Fibroblast of peridontal ligament (primary cell): ENCODE measurements around the gene SOX2.

Experiments used
- DNase-seq: peaks from one replicate; pipeline ENCODE4 v3.0.0-alpha.2; 2010; ENCODE audit errors: extremely low read depth

Gene SOX2

GRCh38 chr3:181704421-181705085 is 7.2 kb upstream of the SOX2 start:
- no peak for DNase-seq

DNA sequence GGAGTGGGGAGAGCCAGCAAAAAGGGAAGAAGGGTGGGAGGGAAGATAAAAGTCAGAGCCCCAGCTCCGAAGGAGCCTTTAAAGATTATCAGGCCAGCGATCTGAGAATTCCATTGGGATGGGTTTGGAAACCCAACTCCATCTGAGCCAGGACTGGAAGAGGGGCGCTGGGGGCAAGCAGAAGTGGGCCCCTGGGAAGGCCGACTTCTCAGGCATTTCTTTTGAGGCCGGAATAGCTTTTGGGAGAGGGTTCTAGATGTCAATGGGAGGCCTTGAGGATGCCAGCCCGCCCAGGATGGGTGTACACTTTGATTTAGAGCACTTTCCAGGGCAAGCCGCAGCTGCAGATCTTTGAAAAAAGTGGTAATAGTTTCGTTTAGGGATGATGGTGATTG is 6.6 kb upstream of the SOX2 start:
- DNase-seq: no peak

- no peak for DNase-seq
These were observed 3.7 kb upstream of the SOX2 start for GRCh38 chr3:181707980-181708379.

DNA sequence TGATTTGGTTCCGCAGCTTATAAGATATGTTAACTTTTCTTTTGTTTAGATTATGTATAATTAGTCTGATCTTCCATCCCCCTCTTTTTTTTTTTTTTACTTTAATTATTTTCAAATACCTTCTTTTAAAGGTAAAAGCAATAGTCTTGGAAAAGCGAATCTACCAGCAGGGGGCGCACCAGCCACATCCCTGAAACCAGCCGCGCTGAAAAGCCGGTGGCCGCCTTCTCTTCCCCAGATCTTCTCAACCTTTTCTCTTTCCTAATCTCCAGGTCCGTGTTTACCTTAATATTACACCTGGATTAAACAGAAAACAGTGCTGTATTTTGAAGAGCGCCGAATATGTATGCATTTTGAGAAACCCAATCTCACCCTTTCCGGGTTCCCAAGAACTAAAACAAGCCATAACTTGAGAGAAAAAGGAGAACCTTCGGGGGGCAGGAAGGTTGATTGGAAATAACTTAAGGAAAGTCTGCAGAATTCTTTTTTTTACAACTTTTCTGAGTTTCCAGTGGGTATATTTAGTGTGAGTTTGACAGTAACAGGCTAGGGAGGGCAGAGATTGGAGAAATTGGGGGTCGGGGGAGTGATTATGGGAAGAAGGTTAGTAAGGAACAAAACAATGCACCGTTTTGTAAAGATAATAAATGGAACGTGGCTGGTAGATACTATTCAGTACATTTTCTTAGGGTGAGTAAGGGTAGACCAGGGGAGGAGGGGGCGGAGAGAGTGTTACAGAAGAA is 2.0 kb upstream of the SOX2 start:
- DNase-seq: peak; percentile 60

- DNase-seq: no peak
These were observed 1.1 kb upstream of the SOX2 start for GRCh38 chr3:181710345-181711291.

DNA sequence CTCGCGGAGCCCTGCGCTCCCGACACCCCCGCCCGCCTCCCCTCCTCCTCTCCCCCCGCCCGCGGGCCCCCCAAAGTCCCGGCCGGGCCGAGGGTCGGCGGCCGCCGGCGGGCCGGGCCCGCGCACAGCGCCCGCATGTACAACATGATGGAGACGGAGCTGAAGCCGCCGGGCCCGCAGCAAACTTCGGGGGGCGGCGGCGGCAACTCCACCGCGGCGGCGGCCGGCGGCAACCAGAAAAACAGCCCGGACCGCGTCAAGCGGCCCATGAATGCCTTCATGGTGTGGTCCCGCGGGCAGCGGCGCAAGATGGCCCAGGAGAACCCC is 464 bp downstream of the SOX2 start:
- no peak for DNase-seq

- no peak for DNase-seq
These were observed 991 bp downstream of the SOX2 start for GRCh38 chr3:181712553-181713279.

DNA sequence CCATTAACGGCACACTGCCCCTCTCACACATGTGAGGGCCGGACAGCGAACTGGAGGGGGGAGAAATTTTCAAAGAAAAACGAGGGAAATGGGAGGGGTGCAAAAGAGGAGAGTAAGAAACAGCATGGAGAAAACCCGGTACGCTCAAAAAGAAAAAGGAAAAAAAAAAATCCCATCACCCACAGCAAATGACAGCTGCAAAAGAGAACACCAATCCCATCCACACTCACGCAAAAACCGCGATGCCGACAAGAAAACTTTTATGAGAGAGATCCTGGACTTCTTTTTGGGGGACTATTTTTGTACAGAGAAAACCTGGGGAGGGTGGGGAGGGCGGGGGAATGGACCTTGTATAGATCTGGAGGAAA is 1.5 kb downstream of the SOX2 start:
- DNase-seq: no peak

DNA sequence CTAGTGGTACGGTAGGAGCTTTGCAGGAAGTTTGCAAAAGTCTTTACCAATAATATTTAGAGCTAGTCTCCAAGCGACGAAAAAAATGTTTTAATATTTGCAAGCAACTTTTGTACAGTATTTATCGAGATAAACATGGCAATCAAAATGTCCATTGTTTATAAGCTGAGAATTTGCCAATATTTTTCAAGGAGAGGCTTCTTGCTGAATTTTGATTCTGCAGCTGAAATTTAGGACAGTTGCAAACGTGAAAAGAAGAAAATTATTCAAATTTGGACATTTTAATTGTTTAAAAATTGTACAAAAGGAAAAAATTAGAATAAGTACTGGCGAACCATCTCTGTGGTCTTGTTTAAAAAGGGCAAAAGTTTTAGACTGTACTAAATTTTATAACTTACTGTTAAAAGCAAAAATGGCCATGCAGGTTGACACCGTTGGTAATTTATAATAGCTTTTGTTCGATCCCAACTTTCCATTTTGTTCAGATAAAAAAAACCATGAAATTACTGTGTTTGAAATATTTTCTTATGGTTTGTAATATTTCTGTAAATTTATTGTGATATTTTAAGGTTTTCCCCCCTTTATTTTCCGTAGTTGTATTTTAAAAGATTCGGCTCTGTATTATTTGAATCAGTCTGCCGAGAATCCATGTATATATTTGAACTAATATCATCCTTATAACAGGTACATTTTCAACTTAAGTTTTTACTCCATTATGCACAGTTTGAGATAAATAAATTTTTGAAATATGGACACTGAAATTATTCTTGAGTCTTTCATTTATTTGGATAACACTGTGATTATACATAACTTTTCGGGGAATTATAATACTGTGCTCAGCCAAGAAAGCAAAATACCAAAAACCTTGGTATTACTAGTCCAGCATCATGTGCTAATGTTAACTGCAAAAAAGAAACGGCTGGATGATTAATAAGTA is 2.2 kb downstream of the SOX2 start:
- no peak for DNase-seq

DNA sequence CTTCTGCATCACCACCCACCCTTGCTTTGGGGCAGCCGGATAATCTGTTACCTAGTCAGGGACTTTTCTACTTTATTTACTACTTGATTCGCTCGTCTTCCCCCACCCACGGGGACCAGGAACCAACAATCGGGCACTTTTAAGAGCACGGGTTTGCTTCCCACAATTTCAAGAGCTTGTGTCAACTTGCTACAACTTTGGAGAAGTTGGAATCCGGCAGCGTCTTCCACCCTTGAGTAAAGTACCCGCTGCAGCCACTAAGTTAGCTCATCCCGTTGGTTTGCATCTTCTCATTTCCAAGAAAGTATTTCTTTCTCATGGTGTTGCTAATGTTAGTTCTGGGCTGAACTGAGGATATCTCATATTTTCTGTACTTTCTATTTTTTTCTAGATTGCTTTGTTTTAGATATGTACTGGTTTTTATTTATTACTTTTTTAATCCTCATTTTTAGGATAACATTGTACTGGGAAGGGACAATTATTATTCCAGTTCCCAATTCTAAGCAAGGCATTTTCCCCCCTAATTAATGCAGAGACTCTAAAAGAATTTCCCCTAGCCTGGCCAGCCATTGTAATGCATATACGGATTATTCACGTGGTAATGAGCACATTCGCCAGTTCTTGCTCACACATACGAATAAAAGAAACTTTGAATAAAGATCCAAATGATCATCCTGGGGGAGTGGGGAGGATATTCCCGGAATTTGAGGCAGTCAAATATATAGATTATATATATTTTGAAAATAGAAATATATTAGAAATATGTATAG is 4.0 kb downstream of the SOX2 start:
- no peak for DNase-seq

- DNase-seq: no peak
These were observed 5.2 kb downstream of the SOX2 start for GRCh38 chr3:181716966-181717365.

DNA sequence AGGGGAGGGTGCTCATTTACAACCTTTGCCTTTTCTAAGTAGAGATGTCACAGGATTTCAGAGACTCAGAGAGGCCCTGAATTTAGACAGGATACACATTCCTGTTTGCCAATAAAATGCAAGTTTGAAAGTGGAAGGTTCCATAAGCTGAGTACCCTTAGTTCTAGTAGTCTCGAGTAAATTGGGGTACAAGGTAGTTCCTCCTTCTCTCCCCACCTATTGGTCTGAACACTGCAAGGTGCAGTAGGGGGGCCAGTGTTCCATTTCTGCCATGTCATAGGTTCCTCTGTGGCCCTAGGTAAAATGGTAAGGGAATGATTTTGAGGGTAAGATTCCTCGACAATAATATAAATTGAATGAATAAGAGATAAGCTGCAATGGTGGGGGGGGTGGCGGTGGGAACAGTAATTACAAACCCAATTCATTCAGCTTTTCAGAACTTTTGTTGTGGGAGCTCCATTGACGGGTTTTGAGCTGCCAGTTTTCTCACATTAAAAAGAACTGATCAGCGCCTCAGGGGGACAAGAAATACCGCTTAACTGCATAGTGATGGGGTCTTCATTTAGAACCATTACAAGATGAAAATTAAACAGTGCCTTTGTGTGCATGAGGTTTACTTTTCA is 5.9 kb downstream of the SOX2 start:
- DNase-seq: no peak

- no peak for DNase-seq
These were observed 6.6 kb downstream of the SOX2 start for GRCh38 chr3:181718369-181718768.

DNA sequence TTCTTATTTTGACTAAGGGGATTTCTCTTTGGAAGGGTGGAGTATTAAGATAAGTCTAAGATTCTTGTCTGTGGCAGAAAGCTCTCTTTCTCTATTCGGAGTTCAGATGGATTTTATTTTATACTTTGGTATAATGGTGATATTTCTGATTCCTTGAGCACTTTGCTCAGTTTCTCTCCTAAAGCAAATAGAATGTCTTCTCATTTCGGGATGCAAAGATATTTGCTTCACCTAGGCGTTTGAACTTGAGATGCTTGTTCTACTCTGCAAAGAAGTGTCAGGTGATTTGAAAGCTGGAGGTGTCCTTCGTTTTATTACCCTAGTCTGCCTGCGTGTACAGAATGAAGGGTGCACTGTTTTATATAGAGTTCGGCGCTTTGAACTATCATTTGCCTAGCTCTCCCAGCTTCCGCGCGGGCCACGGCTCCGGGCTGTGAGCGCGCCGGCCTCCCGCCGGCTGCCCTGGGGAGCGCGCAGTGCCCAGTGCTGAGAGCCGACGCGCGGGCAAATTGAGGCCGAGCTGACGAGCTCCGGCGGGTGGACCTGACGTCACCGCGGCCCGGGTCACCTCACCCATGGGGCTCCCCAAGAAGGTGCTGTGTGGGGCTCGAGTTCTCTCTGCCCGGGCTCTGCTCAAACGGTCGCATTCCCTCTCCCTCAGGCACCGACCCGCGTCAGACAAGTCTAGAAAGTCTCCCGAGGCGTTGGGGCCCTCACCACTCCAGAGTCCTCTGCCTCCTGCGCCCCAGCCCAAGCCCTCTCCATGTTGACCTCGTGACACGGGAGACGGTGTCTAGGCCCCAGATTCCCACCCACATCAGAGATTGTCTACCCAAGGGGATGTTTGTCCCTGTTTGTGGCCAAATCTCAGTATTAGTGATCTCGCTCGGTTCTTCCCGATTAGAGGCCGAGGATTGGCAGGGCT is 7.5 kb downstream of the SOX2 start:
- no peak for DNase-seq

DNA sequence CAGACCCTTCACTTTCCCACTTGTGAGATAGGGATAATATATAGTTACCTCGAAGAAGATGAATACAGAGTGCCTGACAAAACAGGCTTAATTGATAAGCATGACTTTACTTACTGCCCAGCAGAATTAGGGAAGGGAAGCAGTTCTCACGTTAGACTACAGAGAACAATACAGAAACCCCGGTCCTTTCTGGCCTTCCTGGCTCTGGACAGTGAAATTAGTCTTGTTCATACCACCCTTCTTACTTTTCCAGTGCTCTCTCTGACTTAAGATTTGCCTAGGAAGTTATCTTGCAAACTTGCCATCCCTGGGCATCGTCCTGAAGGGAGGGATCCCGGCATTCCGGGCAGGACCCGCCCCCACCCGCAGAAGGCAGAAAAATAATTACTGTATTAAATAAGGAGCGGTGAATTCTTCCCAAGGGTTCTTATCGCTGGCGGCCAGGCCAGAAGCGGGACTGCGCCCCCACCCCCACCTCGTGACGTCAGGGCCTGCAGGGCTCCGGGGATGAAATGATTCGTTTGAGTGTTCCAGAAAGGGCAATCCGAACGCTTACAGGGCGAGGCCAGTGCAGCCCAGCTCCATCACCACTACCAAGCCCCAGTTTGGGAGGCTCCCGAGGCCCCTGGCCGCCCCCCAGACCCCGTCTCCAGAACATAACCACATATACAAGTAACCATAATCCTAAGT is 8.4 kb downstream of the SOX2 start:
- no peak for DNase-seq

DNA sequence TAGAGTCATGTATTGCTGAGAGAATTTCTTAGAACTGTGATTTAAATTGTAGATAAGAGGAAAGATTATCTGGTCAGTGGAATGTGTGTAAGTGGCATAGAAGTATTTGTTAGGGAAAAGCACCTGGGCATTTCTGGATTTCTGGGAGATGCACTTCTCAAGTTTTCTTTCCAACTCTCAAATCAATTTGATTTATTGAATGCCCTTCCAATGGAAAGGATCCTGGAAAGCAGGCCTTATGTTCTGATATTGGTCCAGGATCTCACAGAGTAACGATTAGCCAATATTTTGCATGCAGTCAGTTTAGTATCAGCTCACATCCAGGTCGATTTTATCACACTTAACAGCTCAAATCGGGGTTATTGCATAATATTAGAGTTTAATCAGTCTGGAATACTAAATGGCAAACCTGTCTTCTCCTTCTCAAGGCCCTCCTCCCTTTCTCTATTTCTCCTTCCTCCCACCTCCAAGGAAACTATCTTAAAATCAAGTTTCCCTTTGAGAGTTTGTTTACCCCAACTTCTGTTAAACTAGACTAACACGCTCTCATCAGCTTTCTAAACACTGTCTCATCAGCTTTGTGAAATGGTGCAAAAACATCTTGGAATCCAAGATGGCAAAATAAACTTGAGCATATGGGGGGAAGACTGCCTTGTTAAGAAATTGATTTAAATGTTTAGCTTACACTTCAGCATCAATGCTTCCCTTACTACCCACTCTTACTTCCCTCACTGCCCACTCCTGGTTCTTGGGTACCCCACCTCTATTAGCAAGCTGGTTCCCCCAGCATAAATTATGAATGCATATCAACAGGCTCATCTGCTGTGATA is 9.5 kb downstream of the SOX2 start:
- DNase-seq: no peak

DNA sequence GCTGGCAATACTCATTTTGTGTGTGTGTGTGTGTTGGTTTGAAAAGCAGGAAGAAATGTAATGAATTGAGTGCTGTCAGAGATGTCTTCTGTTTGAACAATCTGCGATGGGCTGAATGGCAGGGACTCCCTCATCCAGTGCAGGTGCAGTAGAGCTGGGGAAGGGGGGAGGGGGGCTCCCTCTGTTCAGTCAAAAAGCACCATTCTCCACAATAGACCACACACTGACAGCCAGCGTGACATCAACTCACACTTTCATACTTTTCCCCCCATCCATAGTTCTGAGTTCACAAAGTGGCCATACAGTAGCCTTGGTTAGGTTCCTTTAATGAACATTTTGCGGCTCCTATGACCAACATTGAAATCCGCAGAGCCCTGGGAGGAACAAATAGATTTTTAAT is 10.4 kb downstream of the SOX2 start:
- no peak for DNase-seq
